ENCODE measurements around the gene FXYD4. TPM values are rescaled to one million over a fixed set of nuclear protein-coding genes. Genes with fewer than 3 reads are reported as not detected.
"Not testable (repeated sequence)": the region's sequence is repeated elsewhere in the genome, so short reads cannot be mapped to it uniquely, and the experiment has no call there.

FXYD4 gene
- total RNA-seq, 2 donors from 2014 or later = 0.97 TPM; not detected in 1

GRCh38 chr10:43392748-43393147 is 21.3 kb downstream of the FXYD4 start:
- Histone ChIP-seq H3K9me3 (ENCODE audit: control insufficient read depth, low read length) (no peaks in the 10 kb centered on the region), H3K27me3 (ENCODE audit: control insufficient read depth, insufficient read depth, low read length, poor library complexity, severe bottlenecking) (no peaks in the 10 kb centered on the region), H3K27ac (ENCODE audit: low read depth, low read length) (no peak overlapping the region), H3K36me3 (ENCODE audit: control insufficient read depth, insufficient read depth, low read length) (peaks cover 78% of the 10 kb centered on the region), H3K4me3 (ENCODE audit: low read length) (peak overlapping the region; percentile 66), H3K9ac (ENCODE audit: extremely low read depth, low read length, poor library complexity, severe bottlenecking) (no peak overlapping the region), H3K4me1 (ENCODE audit: control insufficient read depth, insufficient read depth, low read length) (peaks cover 16% of the 10 kb centered on the region)
- H3K27me3 Mint-ChIP-seq (ENCODE audit: insufficient read depth) = no peaks in the 10 kb centered on the region
- H3K27ac Mint-ChIP-seq = peak overlapping the region; percentile 27
- TF ChIP-seq CTCF (conservative IDR thresholded peaks at IDR 0.05) = no peak
- peaks cover 51% of the 10 kb centered on the region for H3K4me1 Mint-ChIP-seq
- H3K36me3 Mint-ChIP-seq (ENCODE audit: low read depth) = peaks cover 75% of the 10 kb centered on the region
- H3K9me3 Mint-ChIP-seq = no peaks in the 10 kb centered on the region
- WGBS, 2 experiments (ENCODE audit: insufficient coverage in 1 of 2, insufficient read length in 1 of 2) = 90 to 100% methylated on average over 1 to 3 of the region's 3 CpGs
- H3K4me3 Mint-ChIP-seq = no peak overlapping the region
- DNase-seq = no peak

GRCh38 chr10:43393186-43393585 is 21.8 kb downstream of the FXYD4 start:
- DNase-seq; H3K9me3 Mint-ChIP-seq; H3K4me3 Mint-ChIP-seq; H3K27ac Mint-ChIP-seq; H3K27me3 ChIP-seq (ENCODE audit: control insufficient read depth, insufficient read depth, low read length, poor library complexity, severe bottlenecking); H3K9me3 ChIP-seq (ENCODE audit: control insufficient read depth, low read length); H3K27me3 Mint-ChIP-seq (ENCODE audit: insufficient read depth); H3K9ac ChIP-seq (ENCODE audit: extremely low read depth, low read length, poor library complexity, severe bottlenecking); H3K27ac ChIP-seq (ENCODE audit: low read depth, low read length): not testable (repeated sequence)
- Mint-ChIP-seq H3K4me1 (peaks cover 53% of the 10 kb centered on the region), H3K36me3 (ENCODE audit: low read depth) (peaks cover 71% of the 10 kb centered on the region)
- peak overlapping the region; percentile 100 for H3K4me3 ChIP-seq (ENCODE audit: low read length)
- WGBS, 2 experiments (ENCODE audit: insufficient coverage in 1 of 2, insufficient read length in 1 of 2) = 96% methylated on average over 7 to 11 of the region's 11 CpGs
- H3K4me1 ChIP-seq (ENCODE audit: control insufficient read depth, insufficient read depth, low read length) = peaks cover 16% of the 10 kb centered on the region
- peaks cover 73% of the 10 kb centered on the region for H3K36me3 ChIP-seq (ENCODE audit: control insufficient read depth, insufficient read depth, low read length)

- WGBS, 2 experiments (ENCODE audit: insufficient coverage in 1 of 2, insufficient read length in 1 of 2) = 96 to 100% methylated on average over 3 of the region's 3 CpGs
- DNase-seq = no peak
- Histone ChIP-seq H3K27ac (ENCODE audit: low read depth, low read length) (no peak overlapping the region), H3K4me1 (ENCODE audit: control insufficient read depth, insufficient read depth, low read length) (peaks cover 16% of the 10 kb centered on the region), H3K36me3 (ENCODE audit: control insufficient read depth, insufficient read depth, low read length) (peaks cover 71% of the 10 kb centered on the region), H3K9ac (ENCODE audit: extremely low read depth, low read length, poor library complexity, severe bottlenecking) (no peak overlapping the region), H3K9me3 (ENCODE audit: control insufficient read depth, low read length) (no peaks in the 10 kb centered on the region), H3K27me3 (ENCODE audit: control insufficient read depth, insufficient read depth, low read length, poor library complexity, severe bottlenecking) (no peaks in the 10 kb centered on the region), H3K4me3 (ENCODE audit: low read length) (peak overlapping the region; percentile 100)
- H3K36me3 Mint-ChIP-seq (ENCODE audit: low read depth) = peaks cover 68% of the 10 kb centered on the region
- peak overlapping the region; percentile 26 for H3K27ac Mint-ChIP-seq
- no peaks in the 10 kb centered on the region for H3K27me3 Mint-ChIP-seq (ENCODE audit: insufficient read depth)
- no peak for TF ChIP-seq CTCF (conservative IDR thresholded peaks at IDR 0.05)
- peaks cover 53% of the 10 kb centered on the region for H3K4me1 Mint-ChIP-seq
- H3K9me3 Mint-ChIP-seq = no peaks in the 10 kb centered on the region
- H3K4me3 Mint-ChIP-seq = peak overlapping the region; percentile 98
Observed at GRCh38 chr10:43393606-43394360, 22.3 kb downstream of the FXYD4 start.

Data from endodermal cell (in vitro differentiated cells).